Suppressor macrophage treated with lipopolysaccharide for 4 hours (primary cell): ENCODE measurements around the gene SPRR2G.
"Not testable (repeated sequence)": the region's sequence is repeated elsewhere in the genome, so short reads cannot be mapped to it uniquely, and the experiment has no call there.

ENCODE experiments used
- DNase-seq: peaks from one replicate; pipeline ENCODE4 v3.0.0-alpha.2; 2020

Gene SPRR2G

DNA sequence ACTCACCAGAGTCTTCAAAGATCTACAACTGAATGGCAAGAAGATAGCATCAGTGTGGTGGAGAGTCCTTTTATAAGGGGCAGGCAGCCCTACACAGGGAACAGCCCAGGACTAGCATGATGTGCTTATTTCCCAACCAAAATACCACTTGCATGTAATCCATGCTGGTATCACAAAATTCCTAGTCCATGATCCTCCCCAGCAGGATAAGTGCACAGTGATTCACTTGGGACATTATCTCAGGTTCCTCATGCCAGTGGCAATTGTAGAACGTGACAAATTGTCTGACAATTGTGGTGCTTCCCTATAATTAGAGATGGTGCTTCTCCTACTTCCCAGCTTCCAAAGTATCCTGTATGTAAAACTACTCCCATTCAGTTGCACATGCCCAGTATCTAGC, at the start of gene SPRR2G:
Gene SPRR2G, minus strand, starts transcription at position 45 of the 400 bp plus-strand sequence. CDS start 780 bp downstream, outside the sequence.
- DNase-seq = no peak

DNA sequence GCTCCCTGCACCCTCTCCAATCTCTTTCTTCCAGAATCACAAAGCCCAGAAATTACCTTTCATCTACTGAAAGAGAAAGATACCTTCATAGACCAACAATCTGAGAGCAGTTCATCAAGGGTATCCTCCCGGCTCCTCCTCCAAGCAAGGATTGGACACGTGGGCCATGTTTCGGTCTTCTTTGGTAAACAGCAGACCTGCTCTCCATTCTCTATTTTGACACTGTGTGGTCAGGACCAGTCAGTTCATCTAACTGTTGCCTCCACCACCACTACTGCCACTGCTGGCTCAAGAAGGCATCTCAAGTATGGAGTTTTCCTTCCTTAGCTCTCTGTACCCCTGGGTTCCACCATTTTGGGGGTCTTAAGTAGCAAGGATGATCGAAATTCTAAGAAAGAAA, 44.5 kb upstream of the SPRR2G start:
- DNase-seq = no peak

DNA sequence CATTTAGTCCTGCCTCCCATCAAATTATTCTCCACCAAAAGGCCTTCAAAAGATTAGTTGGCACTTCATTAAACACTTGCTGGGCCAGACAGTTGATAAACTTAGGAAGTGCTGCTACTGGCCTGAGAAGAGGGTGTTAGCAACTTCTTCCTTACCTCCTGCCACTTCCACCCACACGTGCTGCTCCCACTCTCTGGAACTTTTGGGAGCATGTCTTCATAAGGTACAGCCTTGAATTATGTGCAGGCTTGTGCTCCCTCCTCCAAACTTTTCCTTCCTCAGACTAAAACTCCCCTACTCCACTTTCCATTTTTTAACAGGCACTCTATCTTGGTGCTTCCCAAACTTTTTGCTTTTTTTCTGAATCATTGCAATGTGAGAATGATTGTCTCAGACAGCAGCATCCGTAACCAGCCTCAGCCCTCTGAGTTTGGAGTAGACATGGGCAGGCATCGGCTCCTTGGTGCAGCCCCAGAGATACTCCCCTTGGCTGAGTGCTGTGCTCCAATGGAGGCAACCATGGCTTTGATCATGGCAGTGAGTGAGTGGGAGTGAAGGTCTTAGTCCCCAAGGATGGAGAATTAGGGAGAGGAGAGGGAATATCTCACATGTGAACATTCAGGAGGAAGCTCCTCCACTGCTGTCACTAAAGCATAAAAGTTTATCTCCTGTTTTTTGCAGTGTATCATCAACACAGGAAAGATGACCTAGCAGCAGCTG, 43.8 kb upstream of the SPRR2G start:
- DNase-seq = no peak

DNA sequence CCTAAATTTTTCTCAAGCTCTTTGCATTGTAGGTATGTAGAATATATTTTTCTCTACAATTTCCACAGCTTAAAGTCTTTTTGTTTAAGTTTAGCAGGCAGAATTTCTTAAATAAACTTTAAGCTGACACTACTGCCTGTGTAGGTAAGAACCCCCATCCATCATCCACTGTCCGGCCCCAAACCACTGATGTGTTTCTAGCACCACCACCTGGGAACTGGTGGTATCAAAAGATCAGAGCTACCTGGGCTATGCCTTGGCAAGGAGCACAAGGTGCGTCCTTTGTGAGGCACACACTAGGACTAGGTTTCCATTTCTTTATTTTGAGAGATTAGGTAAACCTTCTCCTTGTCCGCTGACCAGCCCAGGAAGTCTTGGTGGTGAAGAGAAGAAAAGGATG, 42.0 kb upstream of the SPRR2G start:
- no peak for DNase-seq

DNA sequence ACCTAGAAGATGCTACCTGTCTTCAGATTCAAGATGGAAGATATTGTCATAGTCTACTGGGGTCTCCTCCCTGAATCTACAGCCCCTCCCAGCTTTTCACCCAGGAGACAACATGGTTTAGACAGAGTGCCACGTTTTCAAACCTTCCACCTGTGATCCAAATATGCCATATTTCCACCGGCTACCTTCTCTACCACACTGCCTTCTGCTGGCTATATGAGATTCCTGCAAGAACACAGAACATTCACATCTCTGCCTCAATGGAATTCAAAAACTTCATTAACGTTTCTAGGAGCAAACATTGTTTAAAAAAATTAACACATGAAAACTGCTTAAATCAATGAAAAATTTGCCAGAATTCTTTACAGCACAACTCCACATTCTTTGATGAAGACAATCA, 39.7 kb upstream of the SPRR2G start:
- no peak for DNase-seq

DNA sequence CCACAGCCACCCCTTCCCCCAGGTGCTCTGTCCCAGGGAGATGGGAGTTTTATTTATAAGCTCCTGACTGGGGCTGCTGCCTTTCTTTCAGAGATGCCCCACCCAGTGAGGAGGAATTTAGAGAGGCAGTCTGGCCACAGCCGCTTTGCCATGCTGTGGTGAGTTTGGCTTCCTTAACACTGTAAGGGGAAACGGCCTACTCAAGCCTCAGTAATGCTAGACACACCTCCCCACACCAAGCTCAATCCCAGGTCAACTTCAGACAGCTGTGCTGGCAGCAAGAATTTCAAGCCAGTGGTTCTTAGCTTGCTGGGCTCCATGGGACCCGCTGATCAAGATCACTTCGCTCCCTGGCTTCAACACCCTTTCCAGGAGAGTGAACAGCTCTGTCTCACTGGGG, 37.6 kb upstream of the SPRR2G start:
- DNase-seq = not testable (repeated sequence)

DNA sequence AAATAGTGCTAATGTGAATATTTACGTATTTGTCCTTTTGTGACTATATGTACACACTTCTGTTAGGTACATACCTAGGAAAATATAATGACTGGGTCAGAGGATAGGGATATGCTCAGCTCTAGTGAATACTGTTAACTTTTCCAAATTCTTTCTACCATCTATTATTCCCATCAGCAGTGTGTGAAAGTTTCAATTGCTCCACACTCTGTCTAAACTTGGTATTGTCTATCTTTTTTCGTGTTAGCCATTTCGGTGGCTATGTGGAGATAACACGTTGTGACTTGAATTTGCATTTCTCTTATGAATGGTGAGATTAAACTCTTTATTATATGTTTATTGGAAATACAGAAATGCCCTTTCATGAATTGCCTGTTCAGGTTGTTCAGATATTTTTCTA, 29.9 kb upstream of the SPRR2G start:
- DNase-seq = no peak

DNA sequence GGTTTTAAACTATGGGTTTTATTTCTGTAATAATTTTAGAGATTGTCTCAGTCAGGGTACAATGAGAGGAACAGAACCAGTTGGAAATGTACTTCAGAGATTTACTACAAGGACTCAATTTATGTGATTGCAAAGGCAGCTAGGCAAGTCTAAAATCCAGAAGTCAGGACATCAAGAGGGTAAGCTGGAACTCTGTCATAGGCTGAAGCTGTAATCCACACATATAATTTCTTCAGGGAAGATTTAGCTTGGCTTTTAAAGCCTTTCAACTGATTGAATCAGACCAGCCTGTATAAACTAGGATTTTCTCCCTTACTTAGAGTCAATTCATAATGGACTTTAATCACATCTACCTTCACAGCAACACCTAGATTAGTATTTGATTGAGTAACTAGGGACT, 28.2 kb upstream of the SPRR2G start:
- no peak for DNase-seq

DNA sequence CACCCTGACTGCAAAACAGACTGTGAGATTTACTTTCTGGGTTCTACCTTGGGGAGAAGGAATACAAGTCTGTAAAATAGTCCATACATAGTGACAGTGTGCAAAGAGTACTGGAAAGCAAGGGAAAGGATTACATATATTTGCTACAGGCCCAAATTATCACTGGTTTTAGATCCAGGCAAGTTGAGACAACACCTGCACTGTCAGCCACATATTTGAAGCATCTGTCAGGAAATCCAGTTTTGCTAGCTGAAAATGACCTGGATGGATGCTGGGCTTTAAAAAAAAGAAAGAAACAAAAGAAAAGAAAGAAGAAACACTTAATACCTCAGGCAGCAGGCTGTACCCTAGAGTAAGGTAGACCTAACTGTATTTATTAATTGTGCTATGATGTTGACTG, 23.9 kb upstream of the SPRR2G start:
- no peak for DNase-seq

DNA sequence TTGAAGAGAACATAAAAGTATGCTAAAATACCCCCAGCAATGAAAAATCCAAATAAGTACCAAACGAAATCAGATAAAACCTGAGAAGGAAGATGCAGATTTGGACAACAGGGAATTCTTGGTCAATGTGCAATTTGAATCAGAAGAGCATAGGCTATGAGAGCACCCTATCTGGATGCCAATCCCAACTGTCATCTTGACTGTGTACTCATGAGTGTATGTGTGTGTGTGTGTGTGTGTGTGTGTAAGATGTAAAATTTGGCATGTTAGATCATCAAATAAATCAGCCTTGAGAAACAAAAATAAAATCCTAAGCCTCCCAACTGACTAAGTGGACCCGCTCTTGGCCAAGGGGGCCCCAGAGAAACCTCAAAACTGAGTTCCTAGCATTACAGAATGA, 18.0 kb upstream of the SPRR2G start:
- no peak for DNase-seq

DNA sequence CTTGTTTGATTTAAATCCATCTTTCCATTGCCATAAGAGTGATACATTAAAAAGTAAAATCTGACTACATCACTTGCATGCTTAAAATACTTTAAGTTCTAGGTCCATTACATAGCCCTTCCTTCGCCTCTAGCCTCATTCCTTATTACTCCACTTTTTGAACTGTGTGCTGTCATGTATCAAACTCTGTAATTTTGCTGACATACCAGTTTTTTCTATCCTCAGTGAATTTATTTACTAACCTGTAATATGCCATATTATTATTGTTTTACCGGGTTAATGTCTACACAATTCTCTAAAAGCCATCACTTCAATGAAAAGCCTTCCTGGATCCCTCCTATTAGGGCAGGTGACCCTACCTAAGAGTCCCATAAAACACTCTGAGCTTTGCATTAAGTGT, 4.9 kb upstream of the SPRR2G start:
- DNase-seq = no peak

DNA sequence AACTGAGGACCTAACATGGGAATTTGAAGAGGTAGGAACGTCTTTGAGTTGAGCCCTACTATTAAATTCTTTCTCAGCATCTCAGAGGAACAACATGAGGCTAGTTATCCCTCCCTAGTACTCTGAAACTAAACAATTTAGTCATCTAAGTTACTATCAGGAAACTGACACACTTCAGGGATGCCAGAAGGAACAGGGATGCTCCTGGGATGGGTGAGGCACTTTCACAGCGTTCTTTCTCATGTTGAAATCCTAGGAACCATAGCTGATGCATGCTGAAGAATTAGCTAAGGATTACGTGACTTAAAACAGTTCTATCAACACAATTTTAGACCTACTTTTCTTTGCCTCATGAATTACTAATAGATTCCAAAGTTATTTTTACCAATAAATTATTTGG, 1.8 kb upstream of the SPRR2G start:
- DNase-seq = no peak

DNA sequence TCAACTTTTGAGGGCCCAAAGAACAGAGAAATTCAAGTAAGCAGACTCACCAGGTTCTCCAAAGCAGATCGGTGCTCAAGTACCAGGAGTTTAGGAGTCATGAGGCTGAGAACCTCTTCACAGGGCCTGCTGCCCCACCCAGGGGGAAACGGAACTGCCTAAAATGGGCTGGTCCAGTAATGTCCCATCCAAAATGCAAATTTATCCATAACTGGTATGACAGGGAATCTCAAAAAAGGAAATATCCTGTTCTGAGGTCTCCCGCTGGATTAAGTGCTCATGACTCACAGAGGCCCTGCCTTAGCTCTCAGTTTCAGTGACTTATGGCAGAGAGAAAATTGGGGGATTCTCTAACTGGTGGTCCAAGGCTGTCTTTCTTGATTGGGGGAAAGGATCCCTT, 9.3 kb downstream of the SPRR2G start:
- DNase-seq = no peak

DNA sequence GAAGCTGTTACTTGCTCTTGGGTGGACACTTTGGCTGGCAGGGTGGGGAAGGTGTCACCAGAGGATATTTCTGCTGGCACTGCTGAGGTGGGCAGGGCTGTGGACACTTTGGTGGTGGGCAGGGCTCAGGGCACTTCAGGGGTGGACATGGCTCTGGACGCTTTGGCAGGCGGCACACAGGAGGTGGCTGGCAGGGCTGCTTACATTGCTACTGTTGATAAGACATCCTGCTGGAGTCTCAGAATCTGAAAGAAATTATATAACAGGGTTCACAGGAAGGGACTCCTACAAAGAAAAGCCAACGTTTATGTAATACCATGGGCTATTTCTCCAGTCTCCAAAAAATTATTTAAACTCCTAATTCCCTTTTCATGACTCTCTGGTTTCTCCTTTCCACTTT, 10.2 kb downstream of the SPRR2G start:
- no peak for DNase-seq

DNA sequence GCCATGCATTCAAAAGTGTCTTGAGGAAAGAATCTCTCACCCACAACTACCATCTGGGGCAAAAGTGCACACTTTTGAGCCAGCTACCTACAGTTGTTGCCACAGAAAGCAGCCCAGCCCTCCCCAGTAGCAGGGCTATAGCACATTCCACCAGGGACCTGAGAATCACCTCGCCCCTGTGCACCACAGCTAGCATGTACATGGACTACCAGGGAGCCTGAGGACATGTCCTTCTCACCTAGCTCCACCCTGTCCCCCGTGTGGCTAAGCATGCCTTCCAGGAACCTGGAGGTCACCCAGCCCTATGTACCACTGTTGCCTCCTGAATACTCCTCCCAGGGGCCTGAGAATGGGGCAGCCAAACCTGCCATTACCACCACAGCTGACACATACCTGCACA, 16.9 kb downstream of the SPRR2G start:
- DNase-seq = no peak

DNA sequence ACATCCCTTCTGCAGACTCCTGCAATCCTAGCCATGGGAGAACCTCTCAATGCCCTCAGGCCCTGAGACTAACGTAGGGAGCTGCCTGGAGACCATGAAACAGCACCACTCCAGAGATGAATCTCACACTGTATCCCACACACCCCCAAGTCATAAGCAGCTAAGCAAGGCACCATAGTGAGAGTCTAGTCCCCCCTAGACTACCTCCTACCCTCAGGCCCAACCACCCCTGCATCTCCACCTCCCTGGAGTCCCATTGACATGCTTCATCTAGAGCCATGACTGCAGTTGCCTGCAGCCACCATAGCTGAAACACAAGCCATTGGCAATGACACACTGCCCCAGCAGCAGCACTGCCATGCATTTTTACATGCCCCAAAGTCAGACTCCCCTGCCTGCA, 17.4 kb downstream of the SPRR2G start:
- DNase-seq = no peak

DNA sequence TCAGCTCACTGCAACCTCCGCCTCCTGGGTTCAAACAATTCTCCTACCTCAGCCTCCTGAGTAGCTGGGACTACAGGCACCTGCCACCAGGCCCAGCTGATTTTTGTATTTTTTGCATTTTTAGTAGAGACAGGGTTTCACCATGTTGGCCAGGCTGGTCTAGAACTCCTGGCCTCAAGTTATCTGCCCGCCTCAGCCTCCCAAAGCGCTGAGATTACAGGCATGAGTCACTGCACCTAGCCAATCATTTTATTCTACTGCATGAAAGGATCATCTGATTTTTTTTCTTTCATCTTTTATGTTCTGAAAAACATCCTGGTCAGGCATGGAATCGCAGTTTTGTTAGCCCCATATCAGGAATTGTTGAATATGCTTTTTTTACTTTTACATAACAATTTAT, 22.0 kb downstream of the SPRR2G start:
- DNase-seq = not testable (repeated sequence)

DNA sequence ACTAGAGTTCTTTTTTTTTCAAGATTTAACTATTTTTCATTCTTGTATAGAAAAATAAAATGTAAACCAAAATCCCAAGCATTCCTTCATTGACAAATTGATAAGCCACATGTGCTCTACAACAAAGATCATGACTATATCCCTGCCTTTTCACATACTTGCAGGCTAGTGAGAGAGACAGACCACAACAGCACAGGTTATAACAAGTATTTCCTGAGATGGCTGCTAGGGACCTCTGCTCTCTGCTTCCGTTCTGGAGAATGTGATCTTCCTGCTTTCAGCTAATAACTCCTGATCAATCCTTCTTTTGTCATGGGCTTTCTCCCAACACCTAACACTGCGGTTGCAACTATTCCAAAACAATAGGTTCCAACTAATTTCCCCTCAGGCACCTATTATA, 23.4 kb downstream of the SPRR2G start:
- no peak for DNase-seq

DNA sequence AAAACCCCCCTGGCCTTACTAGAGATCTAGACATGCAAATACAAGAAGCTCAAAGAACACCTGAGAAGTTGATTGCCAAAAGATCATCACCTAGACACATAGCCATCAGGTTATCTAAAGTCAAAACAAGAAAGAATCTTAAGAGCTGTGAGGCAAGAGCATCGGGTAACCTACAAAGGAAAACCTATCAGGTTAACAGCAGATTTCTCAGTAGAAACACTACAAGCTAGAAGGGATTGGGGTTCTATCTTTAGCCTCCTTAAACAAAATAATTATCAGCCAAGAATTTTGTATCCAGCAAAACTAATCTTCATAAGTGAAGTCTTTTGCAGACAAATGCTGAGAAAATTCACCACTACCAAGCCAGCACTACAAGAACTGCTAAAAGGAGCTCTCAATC, 25.2 kb downstream of the SPRR2G start:
- no peak for DNase-seq

DNA sequence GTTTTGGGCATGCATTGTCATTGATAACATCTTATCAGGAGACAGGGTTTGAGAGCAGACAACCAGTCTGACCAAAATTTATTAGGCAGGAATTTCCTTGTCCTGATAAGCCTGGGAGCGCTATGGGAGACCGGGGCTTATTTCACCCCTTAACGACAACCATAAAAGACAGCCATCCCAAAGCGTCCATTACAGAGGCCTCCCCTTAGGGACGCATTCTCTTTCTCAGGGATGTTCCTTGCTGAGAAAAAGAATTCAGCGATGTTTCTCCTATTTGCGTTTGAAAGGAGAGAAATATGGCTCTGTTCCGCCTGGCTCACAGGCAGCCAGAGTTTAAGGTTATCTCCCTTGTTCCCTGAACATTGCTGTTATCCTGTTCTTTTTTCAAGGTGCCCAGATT, 26.9 kb downstream of the SPRR2G start:
- not testable (repeated sequence) for DNase-seq

DNA sequence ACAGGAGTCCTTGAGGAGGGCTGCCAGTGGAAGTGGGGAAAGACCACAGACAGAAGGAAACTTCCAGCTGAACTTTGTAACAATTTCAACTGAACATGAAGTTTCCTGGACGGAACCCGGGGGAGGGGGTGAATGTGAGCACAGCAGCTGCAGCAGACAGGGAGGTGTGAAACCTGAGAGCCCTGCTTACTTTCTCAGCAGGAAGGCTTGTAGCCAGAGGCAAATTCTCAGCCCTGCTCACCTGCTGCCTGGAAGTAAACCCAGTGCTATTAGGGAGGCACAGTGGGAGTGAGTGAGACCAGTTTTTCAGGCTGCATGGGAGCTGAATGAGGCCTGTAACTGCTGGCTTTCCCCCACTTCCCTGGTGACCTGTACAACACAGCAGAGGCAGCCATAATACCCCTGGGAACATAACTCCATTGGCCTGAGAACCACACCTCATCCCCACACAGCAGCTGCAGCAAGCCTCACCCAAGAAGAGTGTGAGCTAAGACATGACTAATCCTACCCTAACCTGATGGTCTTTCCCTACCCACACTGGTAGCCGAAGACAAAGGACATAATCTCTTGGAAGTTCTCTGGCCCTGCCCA, 27.8 kb downstream of the SPRR2G start:
- DNase-seq = no peak

DNA sequence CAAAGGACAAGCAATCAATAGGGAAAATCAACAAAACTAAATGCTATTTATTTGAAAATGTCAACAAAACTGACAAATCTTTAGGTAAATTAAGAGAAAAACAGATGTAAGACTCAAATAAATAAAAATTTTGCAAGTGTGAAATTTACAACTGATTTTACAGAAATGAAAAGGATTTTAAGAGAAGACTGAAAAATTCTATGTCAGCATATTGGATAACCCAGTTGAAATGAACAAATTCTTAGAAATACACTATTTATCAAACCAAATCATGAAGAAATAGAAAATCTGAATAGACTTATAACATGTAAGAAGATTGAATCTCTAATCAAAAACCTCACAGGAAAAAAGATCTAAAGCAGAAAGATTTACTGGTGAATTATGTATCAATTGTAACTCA, 29.7 kb downstream of the SPRR2G start:
- DNase-seq = no peak

DNA sequence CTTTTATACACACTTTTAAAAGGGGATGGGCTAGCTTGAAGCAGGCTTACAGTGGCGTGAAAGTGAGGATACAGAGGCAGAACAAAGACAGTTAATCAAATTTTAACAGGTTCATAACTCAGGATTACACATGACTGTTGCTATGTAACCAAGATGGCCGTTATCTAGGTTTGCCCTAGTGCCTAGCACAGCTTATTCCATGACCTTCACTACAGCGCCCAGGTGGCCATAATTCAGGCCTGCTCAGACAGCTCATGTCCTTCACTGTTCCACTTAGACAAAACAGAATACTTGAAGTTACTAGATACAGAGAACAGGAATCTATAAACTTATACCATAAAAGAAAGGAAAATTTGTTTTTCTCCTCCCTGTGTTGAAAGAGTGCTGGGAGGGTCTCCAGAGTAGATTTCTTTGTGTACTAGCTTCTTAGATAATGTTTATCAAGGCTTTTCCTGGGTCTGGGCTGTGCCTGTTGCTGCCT, 31.2 kb downstream of the SPRR2G start:
- no peak for DNase-seq

DNA sequence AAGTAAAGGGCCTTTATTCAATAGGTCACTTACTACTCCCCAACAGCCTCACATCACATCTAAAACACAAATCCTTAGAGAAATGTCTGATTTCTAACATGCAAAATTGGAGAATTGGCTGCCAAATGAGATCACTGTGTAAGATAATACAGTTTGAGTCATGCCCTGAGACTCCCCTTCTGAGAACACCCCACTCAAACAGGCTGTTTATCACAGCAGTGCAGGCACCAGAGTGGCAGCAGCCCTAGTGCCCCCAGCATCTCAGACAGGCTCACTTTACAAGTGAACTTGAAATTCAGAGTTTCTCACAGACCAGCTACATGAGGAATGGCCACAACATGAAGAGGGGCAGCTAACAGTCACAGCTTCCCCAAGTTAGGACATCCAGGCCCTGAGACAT, 35.4 kb downstream of the SPRR2G start:
- not testable (repeated sequence) for DNase-seq

DNA sequence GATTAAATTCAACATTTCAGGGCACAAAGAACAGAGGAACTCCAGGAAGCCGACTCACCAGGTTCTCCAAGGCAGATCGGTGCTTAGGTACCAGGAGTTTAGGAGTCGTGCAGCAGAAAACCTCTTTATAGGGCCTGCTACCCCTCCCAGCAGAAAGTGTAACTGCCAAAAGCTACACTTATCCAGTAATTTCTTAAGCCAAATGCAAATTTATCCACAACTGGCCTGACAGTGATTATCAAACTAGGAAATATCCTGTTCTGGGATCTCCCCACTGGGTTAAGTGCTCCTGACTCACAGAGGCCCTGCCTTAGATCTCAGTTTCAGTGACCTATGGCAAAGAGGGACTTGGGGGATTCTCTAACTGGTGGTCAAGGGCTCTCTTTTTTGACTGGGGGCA, 37.3 kb downstream of the SPRR2G start, which contains the start of gene SPRR2F:
Gene SPRR2F, minus strand, starts transcription at position 101 of the 400 bp plus-strand sequence. CDS start 783 bp downstream, outside the sequence.
- DNase-seq = no peak
